Measurements from ENCODE around the gene UBAP2.

UBAP2 gene

DNA sequence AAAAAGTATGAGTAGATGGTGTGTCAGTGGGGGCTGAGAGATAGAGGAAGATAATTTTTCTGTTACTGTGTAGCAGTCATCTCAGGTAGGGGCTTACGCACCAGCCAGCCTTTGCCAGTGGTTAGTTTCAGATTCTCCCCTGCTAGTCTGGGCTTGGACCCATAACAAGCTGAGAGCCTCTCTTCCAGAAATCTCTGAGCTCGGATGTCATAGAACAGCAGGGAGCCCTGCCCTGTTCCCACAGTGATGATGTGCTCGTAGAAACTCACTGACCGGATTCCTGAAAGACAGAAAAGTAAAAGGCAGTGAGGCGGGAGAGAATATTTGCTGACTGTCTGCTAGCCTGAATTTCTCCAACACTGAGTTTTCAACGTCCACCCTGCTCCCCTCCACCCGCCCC is 40.6 kb upstream of the UBAP2 start:
- no peaks in the 10 kb centered on the region for H3K9me3 ChIP-seq (ENCODE audit: severe bottlenecking)
- TF ChIP-seq CTCF (IDR thresholded peaks at IDR 0.05; ENCODE audit: low read depth, low read length): no peak
- H3K27me3 ChIP-seq (ENCODE audit: insufficient read depth, low read depth, severe bottlenecking): no peaks in the 10 kb centered on the region
- peaks cover 72% of the 10 kb centered on the region for H3K36me3 ChIP-seq
- DNase-seq: no peak
- H3K4me3 ChIP-seq (ENCODE audit: low read depth, low read length): no peak overlapping the region
- no peak overlapping the region for H3K27ac ChIP-seq

GRCh38 chr9:34087370-34087769 is 38.7 kb upstream of the UBAP2 start:
- no peak overlapping the region for H3K4me3 ChIP-seq (ENCODE audit: low read depth, low read length)
- H3K27me3 ChIP-seq (ENCODE audit: insufficient read depth, low read depth, severe bottlenecking): no peaks in the 10 kb centered on the region
- no peaks in the 10 kb centered on the region for H3K9me3 ChIP-seq (ENCODE audit: severe bottlenecking)
- TF ChIP-seq CTCF (IDR thresholded peaks at IDR 0.05; ENCODE audit: low read depth, low read length): no peak
- H3K27ac ChIP-seq: no peak overlapping the region
- DNase-seq: no peak
- H3K36me3 ChIP-seq: peaks cover 57% of the 10 kb centered on the region

- H3K36me3 ChIP-seq: peaks cover 52% of the 10 kb centered on the region
- H3K27ac ChIP-seq: no peak overlapping the region
- H3K4me3 ChIP-seq (ENCODE audit: low read depth, low read length): no peak overlapping the region
- no peak for DNase-seq
- no peak for TF ChIP-seq CTCF (IDR thresholded peaks at IDR 0.05; ENCODE audit: low read depth, low read length)
- H3K27me3 ChIP-seq (ENCODE audit: insufficient read depth, low read depth, severe bottlenecking): no peaks in the 10 kb centered on the region
- no peaks in the 10 kb centered on the region for H3K9me3 ChIP-seq (ENCODE audit: severe bottlenecking)
These were observed 38.2 kb upstream of the UBAP2 start for GRCh38 chr9:34086864-34087263.

DNA sequence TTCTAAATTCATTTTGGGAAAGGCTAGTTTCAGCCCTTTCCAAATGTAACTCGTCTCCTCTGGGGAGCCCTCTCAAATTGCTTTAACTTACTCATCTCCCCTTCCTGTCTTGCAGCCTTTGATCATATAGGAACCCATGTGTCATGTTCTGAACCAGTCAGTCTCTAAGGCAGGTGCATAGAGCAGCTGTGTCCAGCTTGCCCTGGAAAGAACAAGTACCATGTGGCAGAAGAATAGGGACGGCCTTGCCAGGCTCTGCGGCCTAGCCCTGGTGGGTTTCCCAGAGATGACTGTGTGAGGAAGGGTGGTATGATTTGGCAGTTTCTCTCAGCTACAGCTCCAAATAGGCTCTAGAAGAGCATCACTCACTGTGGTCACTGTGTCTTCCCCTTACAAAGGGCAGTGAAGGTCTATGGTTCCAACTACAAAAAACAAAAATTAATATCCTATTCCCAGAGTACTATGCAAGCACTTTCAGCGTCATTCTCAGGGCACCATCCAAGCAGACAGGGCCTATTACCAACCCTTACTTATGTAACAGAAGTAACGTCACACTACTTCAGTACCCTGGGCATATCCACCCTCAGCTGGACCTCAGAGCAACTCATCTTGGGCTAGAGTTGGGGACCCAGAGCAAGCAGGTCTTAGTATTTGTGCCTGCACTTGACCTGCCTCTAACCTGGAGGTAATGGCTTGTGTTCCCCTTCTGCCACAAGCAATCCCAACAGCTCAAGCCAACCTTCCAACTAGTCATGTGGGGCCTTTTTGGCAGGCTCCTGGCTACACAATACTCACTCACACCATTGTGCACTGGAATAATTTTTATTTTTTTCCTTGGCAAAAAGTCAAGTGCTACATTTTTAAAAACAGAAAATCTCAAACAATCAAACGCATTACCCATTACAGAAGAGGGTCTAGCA is 37.2 kb upstream of the UBAP2 start:
- Histone ChIP-seq H3K4me3 (ENCODE audit: low read depth, low read length) (no peak overlapping the region), H3K9me3 (ENCODE audit: severe bottlenecking) (no peaks in the 10 kb centered on the region), H3K27ac (no peak overlapping the region), H3K27me3 (ENCODE audit: insufficient read depth, low read depth, severe bottlenecking) (no peaks in the 10 kb centered on the region), H3K36me3 (peaks cover 45% of the 10 kb centered on the region)
- TF ChIP-seq CTCF (IDR thresholded peaks at IDR 0.05; ENCODE audit: low read depth, low read length): no peak
- DNase-seq: no peak

DNA sequence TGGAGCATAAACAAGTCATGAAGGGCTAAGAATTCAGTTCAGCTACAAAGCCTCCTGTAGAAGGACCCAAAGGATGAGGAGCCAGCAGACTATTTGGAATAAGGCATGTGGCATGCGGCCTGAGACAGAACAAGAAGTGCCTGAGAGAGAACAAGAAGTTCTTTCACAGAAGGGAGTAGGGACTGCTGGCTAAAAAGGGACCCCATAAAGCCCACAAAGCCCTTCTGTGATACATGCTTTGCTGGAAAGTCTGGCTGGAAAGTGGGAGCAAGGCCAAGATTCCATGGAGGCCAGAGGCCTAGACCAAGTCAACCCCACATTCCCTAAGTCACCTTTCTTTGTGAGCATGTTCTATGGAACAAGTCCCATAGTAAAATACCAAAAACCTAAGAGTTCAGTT is 35.9 kb upstream of the UBAP2 start:
- H3K9me3 ChIP-seq (ENCODE audit: severe bottlenecking): no peaks in the 10 kb centered on the region
- no peaks in the 10 kb centered on the region for H3K27me3 ChIP-seq (ENCODE audit: insufficient read depth, low read depth, severe bottlenecking)
- H3K4me3 ChIP-seq (ENCODE audit: low read depth, low read length): no peak overlapping the region
- no peak for DNase-seq
- H3K27ac ChIP-seq: no peak overlapping the region
- peaks cover 34% of the 10 kb centered on the region for H3K36me3 ChIP-seq
- no peak for TF ChIP-seq CTCF (IDR thresholded peaks at IDR 0.05; ENCODE audit: low read depth, low read length)
